HG02759 (cell line): ENCODE data around the gene CRTC2.
"Not testable (repeated sequence)": the region's sequence is repeated elsewhere in the genome, so short reads cannot be mapped to it uniquely, and the experiment has no call there.

ENCODE experiments used
- ATAC-seq: cut with Tn5 transposase; IDR thresholded peaks from one replicate; pipeline ENCODE4 v1.9.1; 2021; ENCODE audit warnings: mild to moderate bottlenecking, moderate library complexity; ENCODE audit not compliant: unreplicated experiment

Gene CRTC2

DNA sequence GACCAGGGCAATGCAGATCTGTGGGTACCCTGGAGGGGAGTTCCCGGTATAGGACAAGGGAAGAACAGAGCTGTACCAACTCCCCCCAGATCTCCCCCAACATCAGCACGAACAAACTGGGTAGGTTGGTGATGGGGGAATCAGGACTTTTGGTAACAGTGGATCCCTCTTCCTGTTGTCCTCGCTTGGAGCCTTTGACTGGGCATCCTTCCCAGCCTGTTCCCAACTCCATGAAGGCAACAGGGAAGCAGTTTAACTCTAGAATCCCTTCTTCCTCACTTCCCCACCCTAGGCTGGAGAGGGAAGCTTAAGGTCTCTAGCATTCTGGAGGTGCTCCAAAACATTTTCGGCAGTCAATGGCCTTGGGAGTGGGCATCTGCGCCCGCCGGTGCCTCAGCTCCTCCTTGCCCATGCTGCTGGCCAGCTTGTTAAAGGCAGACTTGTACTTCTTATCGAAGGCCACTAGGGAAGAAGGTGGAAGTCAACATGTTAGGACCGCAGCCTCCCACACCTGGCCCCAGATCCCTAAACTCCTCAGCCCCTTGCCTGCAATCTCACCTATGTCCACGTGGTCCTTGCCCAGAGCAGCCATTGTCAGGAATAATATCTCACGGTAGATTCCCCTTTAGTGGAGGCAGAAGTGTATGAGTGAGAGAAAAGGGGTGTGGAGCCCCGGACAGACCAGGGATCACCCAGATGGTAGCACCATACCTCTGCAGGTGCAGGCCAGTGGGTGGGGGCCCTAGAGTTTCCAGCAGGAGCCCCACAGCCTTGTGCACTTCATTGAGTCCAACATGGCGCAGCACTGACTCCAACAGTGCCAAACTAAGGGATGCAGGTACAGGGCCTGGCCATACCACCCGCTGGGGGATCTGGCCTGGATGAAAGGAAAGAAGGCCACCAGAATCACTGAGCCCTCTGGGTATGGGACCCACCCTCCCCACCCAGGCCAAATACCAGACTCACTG is 28.1 kb downstream of the CRTC2 start:
- no peak for ATAC-seq

DNA sequence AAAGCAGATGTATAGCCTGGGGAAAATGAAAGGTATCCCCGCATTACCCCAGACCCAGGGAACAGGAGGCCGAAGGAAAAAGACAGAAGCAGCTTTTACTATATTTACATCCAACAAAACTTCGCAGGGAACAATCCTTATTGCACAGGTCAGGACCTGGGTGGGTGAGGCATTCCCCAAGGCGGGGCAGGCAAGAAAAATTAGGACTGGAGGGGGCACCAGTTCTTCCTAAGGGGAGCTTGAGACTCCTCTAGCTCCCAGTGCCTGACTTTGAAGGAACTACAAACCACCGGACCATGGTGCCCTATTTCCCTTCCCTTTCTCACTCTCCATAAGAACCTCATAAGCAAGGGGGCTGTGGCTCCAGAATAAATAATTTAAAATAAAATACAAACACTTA is 29.0 kb downstream of the CRTC2 start:
- no peak for ATAC-seq

GRCh38 chr1:153928791-153929341 is 29.5 kb downstream of the CRTC2 start:
- ATAC-seq, result no peak

DNA sequence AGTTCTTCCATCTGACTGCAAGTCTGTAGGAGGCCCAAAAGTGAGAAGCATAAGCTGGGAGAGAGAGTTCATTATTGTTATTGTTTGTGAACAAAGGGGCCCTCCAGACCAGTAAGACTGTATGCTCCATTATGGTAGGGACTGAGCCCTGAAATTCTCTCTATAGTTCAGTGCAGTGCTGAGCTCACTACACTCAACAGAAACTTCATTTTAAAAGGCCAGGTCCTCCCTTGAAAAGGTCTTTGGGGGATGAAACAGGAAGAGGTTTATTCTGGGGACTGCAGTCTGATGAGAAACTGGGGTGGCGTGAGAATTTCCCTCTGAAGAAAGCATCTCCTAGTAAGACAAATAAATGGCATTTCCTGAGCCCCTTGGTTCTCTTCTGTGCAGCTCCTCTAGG is 30.2 kb downstream of the CRTC2 start:
- no peak for ATAC-seq

DNA sequence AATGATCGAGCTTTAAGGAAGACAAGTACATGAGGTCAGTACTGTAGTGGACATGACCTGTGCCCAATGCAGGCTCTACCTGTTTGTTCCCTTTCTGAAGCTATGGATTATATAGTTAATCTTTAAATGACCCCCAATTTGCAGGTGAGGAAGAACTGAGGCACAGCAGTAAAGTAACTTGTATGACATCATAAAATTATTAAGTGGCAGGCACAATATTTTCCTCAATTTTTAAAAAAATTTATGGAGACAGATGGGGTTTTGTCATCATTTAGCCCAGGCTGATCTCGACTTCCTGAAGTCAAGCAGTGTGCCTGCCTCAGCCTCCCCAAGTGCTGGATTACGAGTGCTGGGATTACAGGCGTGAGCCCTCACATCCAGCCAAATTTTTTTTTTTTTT is 32.0 kb downstream of the CRTC2 start:
- no peak for ATAC-seq

GRCh38 chr1:153922972-153923925 is 35.2 kb downstream of the CRTC2 start, which contains the start of gene GATAD2B:
Gene GATAD2B (minus strand): TSS chr1:153922972. CDS start chr1:153828347, 94,625 bp downstream.
- ATAC-seq, result peak; percentile 92

GRCh38 chr1:153922076-153922971 is 36.1 kb downstream of the CRTC2 start:
- peak; percentile 38 for ATAC-seq

DNA sequence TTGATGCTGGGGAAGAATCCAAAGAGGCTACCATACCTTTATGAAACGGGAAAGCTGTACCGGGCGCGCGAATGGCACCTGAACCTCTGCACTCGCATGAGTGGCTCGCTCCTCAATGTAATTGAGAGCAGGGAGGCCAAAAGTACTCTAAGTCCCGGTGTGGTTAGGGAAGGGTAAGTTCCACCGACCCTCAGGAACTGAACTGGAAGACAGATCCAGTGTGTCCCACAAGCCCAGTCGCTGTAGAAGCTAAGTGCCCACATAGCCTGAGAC is 36.7 kb downstream of the CRTC2 start:
- ATAC-seq, result no peak

- ATAC-seq, result no peak
These were observed 37.2 kb downstream of the CRTC2 start for GRCh38 chr1:153921080-153921802.

GRCh38 chr1:153919876-153920852 is 38.2 kb downstream of the CRTC2 start:
- no peak for ATAC-seq

DNA sequence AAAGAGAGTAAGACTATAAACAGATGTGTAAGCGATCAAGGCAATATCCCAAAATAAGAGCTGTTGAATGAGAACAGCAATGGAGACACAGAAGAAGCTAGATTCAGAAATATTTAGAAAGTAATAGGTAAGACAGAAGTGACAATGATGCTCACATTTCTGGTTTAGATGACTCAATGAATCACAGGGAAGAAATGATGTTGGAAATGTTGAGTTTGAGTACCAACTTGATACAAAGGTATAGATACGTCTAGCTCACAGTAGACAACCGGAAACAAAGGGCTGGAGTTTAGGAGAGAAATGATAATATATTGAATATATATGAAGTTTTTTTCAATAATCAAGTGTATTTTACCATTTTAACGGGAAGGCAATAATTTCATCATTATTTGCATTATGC is 42.1 kb downstream of the CRTC2 start:
- ATAC-seq, result no peak

GRCh38 chr1:153912349-153912748 is 46.1 kb downstream of the CRTC2 start:
- no peak for ATAC-seq

DNA sequence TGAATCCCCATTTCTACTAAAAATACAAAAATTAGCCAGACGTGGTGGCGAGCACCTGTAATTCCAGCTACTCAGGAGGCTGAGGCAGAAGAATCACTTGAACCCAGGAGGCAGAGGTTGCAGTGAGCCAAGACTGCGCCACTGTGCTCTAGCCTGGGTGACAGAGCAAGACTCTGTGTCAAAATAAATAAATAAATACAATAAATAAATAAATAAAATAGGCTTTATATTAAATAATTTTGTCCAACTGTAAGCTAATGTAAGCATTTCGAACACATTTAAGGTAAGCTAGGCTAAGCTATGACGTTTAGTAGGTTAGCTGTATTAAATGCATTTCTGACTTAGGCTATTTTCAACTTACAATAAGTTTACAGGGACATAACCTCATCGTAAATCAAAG is 47.9 kb downstream of the CRTC2 start:
- not testable (repeated sequence) for ATAC-seq

- ATAC-seq, result no peak
These were observed 50.3 kb downstream of the CRTC2 start for GRCh38 chr1:153908071-153908470.

GRCh38 chr1:153907134-153907533 is 51.3 kb downstream of the CRTC2 start:
- no peak for ATAC-seq

DNA sequence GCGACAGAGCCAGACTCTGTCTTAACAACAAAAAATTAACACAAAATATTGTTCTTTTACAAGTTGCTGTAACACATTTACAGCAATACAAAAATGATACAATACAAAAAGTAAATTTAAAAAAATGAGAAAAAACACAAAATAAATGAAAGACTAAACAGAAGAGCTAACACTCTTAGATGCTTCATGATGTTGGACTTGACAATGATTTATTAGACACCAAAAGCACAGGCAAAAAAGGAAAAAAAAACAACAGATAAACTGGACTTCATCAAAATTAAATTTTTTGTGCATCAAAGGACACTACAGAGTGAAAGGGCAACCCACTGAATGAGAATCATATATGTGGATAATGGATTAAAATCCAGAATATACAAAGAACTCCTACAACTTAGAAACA is 52.0 kb downstream of the CRTC2 start:
- ATAC-seq, result no peak

- not testable (repeated sequence) for ATAC-seq
These were observed 52.5 kb downstream of the CRTC2 start for GRCh38 chr1:153905908-153906307.

GRCh38 chr1:153903841-153904455 is 54.5 kb downstream of the CRTC2 start:
- no peak for ATAC-seq
